ENCODE data around the gene ZNF532. TPM values are rescaled to one million over a fixed set of nuclear protein-coding genes. Genes with fewer than 3 reads are reported as not detected.

Gene ZNF532
- total RNA-seq, 1 experiment from 2014 or later = 16.6 TPM

DNA sequence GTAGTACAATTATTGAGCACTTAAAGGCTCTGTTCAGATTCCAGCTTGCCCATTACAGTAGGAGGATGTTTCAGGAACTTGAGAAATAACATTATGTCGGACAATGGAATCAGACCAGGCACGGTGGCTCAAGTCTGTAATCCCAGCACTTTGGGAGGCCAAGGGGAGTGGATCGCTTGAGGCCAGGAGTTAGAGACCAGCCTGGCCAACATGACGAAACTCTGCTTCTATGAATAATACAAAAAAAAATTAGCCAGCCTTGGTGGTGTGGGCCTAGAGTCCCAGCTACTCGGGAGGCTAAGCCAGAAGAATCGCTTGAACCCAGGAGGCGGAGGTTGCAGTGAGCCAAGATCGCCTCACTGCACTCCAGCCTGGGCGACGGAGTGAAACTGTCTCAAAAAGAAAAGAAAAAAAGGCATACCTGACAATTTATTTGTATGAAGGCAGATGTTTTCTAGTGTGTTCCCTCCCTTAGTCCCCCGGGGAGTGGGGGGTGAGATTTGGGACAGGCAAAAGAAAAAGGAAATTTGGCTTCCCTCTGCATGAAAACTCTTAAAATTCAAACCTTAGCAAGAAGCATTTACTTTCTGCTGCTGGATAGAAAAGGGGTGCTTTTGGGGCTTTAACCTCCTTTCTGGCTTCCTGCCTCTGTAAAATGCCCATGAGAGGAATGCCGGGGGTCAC, 13.7 kb upstream of the ZNF532 start:
- no peak for DNase-seq (ENCODE audit: low read depth)

DNA sequence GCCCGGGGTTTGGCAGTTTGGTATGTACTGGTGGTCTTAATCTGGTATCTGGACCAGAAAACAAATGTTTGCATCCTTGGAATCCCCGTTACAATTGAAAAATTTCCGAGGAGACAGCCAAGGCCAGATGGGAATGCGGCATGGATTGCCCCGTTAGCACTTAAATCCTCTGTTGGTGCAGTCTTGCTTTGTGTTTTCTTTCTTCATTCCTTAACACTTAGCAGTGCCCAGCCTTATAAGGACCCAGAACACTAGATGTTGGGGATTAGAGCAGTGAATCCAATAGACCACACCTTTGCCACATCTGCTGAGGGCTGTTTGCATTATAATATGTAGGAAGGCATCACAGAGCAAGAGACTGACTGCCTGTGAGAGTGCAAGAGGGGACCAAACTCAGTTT, 12.8 kb upstream of the ZNF532 start:
- peak; percentile 21 for DNase-seq (ENCODE audit: low read depth)

DNA sequence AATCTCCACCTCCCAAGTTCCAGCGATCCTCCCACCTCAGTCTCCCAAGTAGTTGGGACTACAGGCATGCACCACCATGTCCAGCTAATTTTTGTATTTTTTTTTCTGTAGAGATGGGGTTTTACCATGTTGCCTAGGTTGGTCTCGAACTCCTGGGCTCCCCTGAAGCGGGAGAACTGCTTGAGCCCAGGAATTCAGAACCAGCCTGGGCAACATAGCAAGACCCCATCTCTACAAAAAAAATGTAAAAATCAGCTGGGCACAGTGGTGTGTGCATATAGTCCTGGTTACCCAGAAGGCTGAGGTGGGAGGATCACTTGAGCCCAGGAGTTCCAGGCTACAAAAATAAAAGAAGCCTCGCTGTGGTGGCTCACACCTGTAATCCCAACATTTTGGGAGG, 12.0 kb upstream of the ZNF532 start:
- no peak for DNase-seq (ENCODE audit: low read depth)

DNA sequence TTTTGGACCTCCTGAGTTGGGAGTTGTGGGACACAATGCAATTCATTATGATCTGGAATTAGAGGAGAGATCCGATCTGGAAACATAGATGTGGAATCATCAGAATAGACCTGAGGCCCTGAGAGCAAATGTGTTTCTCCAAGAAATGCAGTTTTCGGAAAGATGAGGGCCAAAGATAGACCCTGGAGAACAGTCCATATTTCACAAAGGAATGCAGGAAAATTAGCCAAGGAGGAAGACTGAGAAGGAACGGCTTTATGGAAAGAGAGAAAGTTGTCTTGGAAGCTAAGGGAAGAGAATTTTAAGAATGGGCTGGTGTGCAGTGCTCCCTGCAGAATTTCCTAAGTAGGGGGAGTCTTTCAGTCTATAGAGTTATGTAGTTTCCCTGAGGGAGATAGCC, 11.1 kb upstream of the ZNF532 start:
- no peak for DNase-seq (ENCODE audit: low read depth)

DNA sequence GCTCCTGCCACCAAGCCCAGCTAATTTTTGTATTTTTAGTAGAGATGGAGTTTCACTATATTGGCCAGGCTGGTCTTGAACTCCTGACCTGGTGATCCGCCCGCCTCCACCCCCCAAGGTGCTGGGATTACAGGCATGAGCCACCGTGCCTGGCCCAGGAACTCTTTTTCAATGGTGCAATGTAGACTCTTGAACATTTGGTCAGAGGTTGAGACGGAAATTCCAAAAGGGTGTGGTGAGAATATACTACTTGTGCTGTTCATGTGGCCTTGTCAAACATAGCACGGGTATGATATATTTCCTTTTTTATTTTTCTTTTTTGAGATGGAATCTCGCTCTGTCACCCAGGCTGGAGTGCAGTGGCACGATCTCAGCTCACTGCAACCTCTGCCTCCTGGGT, 9.2 kb upstream of the ZNF532 start:
- DNase-seq (ENCODE audit: low read depth) = peak; percentile 9

DNA sequence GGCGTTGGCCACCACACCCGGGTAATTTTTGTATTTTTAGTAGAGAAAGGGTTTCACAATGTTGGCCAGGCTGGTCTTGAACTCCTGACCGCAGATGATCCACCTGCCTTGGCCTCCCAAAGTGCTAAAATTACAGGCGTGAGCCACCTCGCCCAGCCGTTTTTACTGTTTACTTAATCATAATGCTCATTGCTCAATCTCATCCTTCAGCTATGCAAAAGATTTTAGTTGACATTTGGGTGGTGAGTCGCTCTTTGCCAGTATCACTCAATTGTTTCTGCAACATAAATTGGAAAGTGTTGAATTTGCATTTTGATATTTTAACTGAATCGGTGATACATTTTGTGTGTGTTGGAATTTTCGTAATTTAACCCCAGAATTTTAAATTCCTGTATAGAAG, 7.8 kb upstream of the ZNF532 start:
- peak; percentile 33 for DNase-seq (ENCODE audit: low read depth)

DNA sequence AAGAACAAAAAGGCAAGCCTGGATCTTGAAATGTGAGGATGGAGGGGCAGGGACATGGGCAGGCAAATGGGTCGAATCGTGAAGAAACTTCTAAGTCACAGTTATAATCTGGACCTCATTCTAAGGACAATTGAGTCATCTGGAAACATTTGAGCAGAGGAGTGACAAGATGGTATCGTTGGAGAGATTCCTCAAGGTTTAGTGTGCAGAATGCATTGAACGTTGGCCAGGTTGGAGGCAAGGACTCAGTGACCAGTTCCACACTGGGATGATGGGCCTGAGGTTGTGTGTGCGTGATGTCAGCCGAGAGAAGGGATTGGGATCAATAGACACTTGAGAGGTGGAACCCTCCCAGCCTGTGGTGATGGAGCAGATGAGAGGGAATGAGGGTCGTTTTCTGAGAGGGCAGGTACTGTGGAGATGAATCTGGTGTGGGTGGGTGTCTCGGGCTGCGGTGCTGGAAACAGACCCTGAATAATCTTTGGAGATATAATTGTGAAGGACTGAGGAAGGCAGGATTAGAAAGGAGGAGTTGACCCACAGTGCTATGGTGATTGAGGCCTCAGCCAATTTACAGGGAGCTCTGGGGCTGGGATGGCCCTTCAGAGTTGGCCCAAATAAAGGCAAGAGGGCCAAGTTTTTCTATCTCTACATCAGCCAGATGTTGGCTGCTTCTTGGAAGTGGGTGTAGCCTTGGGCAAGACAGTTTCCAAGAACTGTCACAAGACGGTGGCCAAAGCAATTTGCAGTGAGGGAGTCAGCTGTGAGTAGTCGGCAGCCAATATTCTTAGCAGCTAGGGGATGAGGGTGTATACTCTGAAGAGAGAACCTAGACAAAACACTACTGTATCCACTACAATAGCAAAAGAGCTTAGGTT, 5.8 kb upstream of the ZNF532 start:
- DNase-seq (ENCODE audit: low read depth) = no peak

DNA sequence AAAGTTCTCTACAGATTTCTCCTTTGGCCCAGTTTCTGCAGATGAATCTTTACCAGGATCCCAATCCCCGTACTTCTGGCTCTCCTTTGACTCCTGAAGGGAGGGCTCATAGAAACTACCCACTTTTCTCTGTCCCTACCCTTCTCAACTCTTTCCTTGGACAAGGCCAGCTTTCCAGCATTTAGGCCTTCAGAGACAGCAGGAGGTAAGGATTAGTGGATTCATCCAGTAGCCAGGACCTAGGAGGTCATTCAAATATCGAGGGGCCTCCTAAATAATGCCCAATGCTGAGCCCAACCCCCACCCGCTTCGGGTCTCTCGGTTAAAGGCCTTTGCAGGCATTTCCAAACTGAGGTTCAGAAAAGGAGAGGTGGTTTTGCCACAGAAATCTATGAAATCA, 4.8 kb upstream of the ZNF532 start:
- DNase-seq (ENCODE audit: low read depth) = no peak

DNA sequence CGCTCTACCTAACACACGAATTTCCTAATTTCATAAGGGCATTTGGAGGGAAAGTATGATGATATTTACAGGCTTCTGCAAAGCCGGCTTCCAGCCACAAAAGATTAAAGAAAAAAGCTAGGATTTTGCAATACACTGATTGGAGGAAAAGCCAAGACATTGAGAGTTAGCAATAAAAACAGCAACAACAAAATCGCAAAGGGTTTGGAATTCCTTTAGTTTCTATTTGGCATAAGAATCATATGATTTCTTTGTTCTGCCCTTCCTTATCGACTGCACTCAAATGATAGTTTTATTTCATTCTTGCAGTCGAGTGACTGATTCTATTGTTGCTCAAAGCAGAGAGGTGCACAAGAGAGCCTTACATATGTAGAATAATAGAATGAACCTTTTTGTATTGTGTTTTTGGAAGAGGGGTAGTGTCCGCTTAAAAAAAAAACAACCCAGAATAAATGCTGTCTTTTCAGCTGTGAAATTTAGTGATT, 3.9 kb upstream of the ZNF532 start:
- no peak for DNase-seq (ENCODE audit: low read depth)

DNA sequence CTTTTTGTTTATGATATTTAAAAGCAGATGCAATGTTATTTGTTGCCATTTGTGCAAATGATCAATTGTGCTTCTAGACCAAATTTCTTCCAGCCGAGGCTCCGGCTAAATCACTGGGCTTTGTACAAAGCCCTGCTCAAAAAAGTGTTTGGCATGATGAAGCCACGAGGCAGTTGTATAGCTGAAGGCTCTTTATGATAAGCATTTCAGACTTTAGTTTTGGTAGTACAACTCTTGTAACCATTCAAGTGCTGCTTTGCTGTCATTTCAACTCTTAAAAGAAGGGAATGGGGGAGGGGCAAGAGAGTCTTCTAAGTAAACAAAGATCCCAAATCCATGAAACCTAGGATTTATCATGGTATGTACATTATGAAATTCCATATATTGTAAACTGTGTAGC, 3.3 kb upstream of the ZNF532 start:
- DNase-seq (ENCODE audit: low read depth) = no peak

DNA sequence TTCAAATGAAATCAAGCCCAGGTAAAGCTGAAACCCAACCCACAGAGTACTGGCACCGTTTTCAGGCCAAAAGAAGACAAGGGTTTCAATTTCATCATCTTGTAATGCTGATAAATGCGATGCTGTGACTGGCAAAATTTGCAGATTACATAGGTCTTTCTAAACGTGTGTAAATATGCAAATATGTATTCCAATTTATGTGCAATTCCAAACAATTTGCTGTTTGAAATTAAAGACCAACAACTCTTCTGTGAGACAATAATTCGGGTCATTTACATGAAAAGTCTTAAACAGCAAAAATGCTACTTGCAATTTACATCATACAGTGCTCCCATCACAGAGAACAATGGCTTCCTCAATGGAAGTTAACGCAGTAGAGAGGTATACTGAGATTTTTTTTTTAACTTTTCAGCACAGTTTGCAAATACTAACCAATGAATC, 2.8 kb upstream of the ZNF532 start:
- DNase-seq (ENCODE audit: low read depth) = no peak

DNA sequence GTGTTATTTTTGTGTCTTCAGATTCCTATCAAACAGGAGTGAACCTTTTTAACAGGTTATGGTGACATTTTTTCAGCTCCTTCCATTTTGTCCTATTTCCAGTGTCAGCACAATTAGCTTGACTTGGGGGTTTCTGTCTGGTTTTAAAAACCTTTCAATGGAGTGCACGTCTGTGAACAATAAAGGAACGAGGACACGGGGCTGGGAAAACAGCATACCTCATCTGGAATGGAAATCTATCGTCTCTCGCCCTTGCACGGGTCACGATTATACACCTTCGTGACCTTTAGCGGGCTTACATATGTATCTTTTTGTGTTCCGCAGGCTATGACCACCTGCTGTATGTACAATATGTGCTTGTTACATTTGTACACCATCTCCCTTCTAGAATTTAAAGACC, 2.3 kb upstream of the ZNF532 start:
- DNase-seq (ENCODE audit: low read depth) = no peak

DNA sequence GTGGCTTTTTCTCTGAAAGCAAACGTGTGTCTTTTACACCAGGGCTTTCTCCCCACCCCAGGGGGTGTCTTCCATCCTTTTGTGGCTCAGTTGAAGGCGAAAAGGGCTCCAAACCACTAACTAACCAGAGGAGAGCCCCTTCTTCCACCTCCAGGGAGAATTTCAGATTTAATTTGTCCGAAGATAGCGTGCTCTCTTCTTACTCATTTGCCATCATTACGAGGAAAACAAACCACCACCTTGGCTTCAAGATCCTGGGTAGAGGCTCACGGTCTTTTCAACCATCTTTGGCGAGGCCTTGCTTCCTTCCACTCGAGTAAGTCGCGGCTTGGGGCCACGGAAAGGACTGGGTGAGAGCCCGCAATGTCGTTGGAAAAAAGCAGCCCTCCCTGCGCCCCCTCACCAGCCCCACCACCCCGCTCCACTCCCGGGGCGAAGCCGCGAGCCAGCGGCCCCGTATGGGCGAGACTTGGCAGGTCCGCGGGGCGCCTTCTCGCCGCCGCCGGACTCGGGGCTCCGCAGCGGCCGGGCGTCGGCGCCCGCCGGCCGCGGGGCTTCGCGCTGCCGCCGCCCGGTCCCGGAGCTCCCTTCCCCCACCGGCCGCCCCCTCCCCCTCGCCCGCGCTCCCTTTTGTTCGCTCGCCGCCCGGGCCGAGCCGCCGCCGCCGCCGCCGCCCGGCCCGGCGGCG, 1.7 kb upstream of the ZNF532 start:
- peak; percentile 45 for DNase-seq (ENCODE audit: low read depth)

DNA sequence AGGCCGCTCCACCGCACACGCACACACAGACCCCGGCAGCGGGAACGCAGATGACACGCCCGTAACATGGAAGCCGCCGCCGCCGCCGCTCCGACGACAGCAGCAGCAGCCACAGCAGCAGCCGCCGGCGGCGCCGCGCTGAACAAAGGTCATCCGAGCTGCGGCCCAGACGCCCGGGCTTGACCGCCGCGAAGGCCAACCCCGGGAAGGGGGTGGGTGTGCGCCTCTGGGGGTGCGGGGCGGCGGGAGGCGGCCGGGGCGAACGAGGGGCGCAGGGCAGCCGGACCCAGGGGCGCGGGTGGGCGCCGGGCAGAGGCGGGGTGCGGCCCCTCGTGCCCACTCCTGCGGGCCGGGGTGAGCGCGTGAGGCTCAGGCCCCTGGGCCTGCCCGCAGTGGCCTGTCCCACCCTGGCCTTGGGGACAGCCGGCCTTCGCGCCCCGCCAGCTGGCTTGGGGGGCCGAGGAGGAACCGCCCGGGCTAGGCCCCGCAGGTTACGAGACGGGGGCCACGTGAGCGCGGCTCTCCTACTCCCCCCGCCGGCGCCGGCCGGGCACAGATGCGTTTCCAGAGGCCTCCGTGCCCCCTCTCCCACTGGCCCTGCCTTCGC, 1.0 kb upstream of the ZNF532 start:
- DNase-seq (ENCODE audit: low read depth) = peak; percentile 43

DNA sequence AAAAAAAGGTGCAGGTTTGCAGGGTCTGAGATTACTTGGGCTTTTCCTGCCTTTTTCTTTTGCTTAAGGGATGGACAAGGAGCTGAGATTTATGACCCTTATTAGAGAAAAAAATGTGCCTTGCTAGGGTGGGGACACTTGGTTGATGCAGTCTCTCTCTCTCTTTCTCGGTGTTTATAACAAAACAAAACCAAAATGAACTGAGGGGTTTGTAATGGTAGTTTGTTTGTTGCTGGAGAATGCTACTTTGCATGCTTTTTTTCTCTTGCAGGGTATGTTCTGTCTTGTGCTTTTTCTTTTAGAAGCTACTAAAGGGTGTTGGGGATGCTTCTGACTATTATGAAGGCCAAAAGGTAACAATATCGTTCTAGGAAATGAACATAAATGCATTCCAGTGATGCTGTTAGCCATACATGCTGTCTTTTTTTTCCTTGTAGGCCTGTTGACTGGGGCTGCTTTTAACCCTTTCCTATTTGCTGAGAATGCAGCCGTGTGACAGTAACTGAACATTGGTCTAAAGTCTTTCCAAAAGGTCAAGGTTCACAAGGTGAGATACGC, 435 bp downstream of the ZNF532 start:
- no peak for DNase-seq (ENCODE audit: low read depth)

DNA sequence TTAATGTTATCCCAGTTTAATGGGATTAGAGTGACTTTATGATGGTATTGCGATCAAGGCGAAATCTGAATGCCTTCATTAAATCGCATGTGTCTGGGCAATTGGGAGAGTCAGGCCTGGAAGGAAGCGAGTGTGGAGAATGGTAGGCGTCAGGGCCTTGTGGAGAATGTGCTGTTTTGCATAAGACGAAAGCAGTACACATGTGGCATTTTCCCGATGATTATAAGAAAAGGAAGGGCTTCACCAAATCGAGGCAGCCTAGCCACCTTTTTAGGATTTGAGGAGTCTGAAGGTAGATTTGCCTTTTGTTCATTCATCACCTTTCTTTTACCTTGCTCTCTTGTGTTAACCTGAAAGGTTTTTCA, 1.0 kb downstream of the ZNF532 start:
- DNase-seq (ENCODE audit: low read depth) = no peak

DNA sequence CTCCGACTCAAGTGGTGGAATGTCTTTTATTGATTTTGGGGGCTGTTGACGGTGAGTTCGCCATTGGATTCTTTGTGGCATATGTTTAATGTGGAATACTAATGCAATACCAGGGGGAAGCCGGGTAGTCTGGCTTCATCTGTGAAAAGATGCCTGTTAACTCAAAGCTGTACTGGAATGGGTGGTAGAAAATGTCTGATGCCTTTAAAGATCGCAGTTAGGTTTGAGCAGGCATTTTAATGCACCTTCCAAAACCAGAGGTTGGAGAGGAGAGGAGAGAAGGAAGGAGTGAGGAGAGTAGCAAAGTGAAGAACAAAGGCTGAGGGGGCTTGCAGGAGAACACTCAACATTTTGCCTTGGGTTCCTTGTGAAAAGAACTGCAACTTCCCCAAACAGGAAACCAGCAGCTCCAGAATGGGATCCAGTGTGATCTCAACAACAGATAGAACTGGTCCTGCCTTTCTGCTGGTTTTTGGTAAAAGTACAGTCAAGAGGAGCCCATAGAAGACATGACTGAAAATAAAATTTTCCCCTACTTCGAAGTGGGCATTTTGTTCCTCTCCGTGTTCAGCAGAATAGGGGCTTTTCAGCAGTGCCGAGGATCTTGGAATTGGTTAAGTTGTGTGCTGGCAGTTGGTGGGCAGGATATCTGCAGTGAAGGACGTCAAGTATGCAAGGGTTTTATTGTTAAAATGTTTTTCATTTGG, 1.5 kb downstream of the ZNF532 start:
- DNase-seq (ENCODE audit: low read depth) = no peak

DNA sequence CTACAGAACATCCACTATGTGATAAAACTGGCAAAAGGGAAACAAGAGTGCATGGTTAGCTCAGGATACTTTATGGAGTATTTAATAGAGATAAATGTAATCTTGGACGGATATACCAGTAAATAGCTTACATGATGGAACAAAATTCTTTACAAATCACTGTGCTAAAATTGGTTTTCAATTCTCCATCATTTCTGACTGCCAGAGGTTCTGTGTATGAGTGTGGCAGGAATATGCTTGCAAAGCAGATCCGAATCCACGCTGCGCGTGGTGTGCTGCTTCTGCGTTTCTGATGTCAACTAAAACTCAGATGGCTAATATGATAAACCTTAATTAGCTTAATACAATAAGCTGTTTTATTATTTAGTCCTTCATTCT, 2.1 kb downstream of the ZNF532 start:
- DNase-seq (ENCODE audit: low read depth) = no peak

DNA sequence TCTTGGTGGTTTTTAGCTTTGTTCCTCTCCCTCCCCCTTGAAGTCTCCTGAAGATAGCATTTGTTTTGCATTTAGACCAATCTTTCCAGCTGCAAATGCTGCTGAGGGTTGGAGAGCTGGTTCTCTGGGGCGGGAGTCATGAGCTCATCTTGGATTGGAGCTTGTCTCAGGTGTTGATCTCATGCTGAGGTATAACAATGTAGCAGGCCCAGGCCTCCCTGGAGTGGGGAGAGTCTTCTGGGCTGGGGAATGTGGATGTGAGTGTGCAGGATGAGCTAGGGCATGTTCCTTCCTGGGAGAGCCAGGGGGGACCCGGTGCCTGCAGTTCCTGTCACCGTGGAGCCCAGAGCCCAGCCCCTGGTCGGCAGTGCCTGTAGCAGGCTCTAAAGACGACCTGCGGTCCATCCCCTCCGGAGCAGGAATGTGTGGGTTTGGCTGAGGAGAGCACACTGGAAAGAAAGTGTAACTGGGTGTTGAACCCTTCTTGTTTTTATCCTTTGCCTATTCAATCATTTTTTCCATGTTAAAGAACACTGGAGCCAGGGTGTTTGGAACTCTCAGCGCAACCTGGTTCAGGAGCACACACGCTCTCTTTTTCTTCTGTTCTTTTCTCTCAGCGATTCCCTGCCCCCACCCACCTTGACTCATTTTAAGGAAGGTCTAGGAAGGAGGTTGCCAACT, 2.7 kb downstream of the ZNF532 start:
- DNase-seq (ENCODE audit: low read depth) = no peak

DNA sequence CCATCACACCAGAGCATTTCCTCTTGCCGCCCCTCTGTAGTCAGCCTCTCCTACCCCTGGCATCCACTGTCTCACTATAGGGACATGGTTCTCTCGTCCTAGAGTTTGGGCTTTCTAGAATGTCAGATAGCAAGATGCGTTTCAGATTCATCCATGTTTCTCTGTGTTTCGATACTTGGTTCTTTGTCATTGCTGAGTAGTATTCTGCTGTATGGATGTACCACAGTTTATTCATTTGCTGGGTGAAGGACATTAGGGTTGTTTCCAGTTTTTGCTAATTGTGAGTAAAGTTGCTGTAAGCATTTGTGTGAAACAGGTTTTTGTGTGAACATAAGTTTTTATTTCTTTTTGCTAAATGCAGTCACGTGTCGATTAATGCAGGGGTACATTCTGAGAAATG, 3.8 kb downstream of the ZNF532 start:
- DNase-seq (ENCODE audit: low read depth) = no peak

DNA sequence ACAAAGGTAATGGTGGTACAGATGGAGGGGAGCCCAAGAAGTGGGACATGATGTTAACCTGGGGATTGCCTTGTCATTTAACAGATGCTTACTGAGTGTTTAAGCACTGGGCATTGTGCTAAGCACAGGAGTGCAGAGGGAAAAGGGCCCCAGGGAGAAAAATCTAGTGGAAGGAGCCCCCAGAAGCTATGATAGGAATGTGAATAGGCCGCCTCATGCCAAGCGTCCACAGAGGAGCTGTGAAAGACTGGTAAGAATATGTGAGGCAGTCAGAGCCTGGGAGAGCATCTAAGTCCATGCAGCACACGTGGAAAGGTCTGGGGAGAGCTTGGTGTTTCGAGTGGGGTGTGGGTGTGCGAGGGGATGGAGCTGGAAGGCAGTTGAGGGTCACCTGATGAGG, 5.5 kb downstream of the ZNF532 start:
- no peak for DNase-seq (ENCODE audit: low read depth)
